ENCODE data around the gene EIF5B. TPM values are rescaled to one million over a fixed set of nuclear protein-coding genes. Genes with fewer than 3 reads are reported as not detected.

The EIF5B gene
- polyA plus RNA-seq, 3 donors, result 0.58 to 3.2 (median 1.5) TPM

DNA sequence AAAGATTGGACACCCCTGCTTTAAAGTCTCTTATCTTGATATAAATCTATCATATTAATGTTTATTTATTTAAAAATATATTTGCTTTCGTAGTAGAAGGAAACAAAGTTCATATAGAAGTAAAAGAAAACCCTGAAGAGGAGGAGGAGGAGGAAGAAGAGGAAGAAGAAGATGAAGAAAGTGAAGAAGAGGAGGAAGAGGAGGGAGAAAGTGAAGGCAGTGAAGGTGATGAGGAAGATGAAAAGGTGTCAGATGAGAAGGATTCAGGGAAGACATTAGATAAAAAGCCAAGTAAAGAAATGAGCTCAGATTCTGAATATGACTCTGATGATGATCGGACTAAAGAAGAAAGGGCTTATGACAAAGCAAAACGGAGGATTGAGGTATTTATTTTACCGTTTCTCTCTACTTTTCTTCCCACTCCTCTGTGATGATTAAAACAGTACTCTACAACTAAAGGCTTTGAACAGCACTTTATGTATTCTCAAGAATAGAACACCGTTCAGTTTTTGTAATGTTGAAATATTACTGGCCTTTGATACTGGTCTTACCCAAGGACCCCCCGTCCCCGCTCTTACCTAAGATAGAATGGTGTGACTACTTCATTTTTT, 39.2 kb downstream of the EIF5B start:
- Histone ChIP-seq H3K36me3 (replicated peaks in 1 of 2; ENCODE audit: control insufficient read depth in 1 of 2, insufficient read depth in 2 of 2, low read length in 2 of 2) (peaks cover 89 to 99% of the 10 kb centered on the region in 2 donors), H3K4me2 (replicated peaks; ENCODE audit: extremely low read depth, low read length, poor library complexity, severe bottlenecking) (no peak overlapping the region), H3K4me1 (ENCODE audit: control insufficient read depth in 1 of 2, insufficient read depth in 2 of 2, low read length in 2 of 2) (no peaks in the 10 kb centered on the region), H3K27me3 (ENCODE audit: control insufficient read depth in 2 of 2, insufficient read depth in 2 of 2, low read length in 2 of 2) (no peaks in the 10 kb centered on the region), H3K4me3 (replicated peaks in 1 of 3; ENCODE audit: low read depth in 2 of 3, low read length in 3 of 3) (no peak overlapping the region), H3K9me3 (replicated peaks in 1 of 2; ENCODE audit: control insufficient read depth in 1 of 2, insufficient read depth in 1 of 2, low read length in 2 of 2) (no peaks in the 10 kb centered on the region), H3K9ac (ENCODE audit: insufficient read depth, low read length, poor library complexity, severe bottlenecking) (no peak overlapping the region), H4K20me1 (ENCODE audit: insufficient read depth, low read length) (no peaks in the 10 kb centered on the region), H3K27ac (ENCODE audit: low read depth in 1 of 2, low read length in 2 of 2) (no peak overlapping the region), H2AFZ (ENCODE audit: insufficient read depth, low read depth, low read length, poor library complexity, severe bottlenecking) (no peak overlapping the region), H3K79me2 (ENCODE audit: insufficient read depth, low read length) (no peaks in the 10 kb centered on the region)
- H3K4me3 Mint-ChIP-seq, result no peak overlapping the region
- no CpG with 5 or more reads among the region's 7 CpGs for WGBS (ENCODE audit: insufficient coverage)
- H3K36me3 Mint-ChIP-seq, result peaks cover 87 to 97% of the 10 kb centered on the region in 2 donors
- intact Hi-C loops (cut with micrococcal nuclease), result no loop called here
- TF ChIP-seq, protein P1, sequence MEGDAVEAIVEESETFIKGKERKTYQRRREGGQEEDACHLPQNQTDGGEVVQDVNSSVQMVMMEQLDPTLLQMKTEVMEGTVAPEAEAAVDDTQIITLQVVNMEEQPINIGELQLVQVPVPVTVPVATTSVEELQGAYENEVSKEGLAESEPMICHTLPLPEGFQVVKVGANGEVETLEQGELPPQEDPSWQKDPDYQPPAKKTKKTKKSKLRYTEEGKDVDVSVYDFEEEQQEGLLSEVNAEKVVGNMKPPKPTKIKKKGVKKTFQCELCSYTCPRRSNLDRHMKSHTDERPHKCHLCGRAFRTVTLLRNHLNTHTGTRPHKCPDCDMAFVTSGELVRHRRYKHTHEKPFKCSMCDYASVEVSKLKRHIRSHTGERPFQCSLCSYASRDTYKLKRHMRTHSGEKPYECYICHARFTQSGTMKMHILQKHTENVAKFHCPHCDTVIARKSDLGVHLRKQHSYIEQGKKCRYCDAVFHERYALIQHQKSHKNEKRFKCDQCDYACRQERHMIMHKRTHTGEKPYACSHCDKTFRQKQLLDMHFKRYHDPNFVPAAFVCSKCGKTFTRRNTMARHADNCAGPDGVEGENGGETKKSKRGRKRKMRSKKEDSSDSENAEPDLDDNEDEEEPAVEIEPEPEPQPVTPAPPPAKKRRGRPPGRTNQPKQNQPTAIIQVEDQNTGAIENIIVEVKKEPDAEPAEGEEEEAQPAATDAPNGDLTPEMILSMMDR (IDR thresholded peaks at IDR 0.05), result no peak
- H3K27me3 Mint-ChIP-seq (ENCODE audit: low read depth in 3 of 3), result no peaks in the 10 kb centered on the region
- no peak for DNase-seq
- H3K9me3 Mint-ChIP-seq, result peaks cover 1 to 6% (median 3%) of the 10 kb centered on the region in 7 donors
- no peak overlapping the region for H3K27ac Mint-ChIP-seq
- H3K4me1 Mint-ChIP-seq, result no peaks in the 10 kb centered on the region

DNA sequence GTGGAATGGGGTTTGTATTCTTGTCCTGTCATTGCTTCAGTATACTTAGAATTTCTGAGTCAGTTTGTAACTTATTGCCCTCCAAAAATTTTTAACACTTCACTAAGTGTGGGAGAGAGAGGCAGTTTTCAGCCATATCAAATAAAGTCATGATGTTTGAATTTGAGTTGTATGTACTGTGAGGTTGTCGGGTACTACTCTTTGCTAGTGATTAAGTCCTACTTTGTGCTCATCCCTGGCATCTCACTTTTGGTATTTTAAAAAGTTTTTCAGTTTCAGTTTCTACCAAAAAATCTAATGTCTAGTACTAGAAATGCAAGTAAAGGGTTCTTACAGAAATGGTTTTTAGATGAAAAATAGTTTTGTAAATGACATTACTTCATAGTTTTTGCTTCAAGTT, 40.7 kb downstream of the EIF5B start:
- peaks cover 91 to 99% of the 10 kb centered on the region in 2 donors for H3K36me3 ChIP-seq (replicated peaks in 1 of 2; ENCODE audit: control insufficient read depth in 1 of 2, insufficient read depth in 2 of 2, low read length in 2 of 2)
- Mint-ChIP-seq H3K9me3 (peaks cover 0 to 6% (median 3%) of the 10 kb centered on the region in 7 donors), H3K36me3 (peaks cover 88 to 94% of the 10 kb centered on the region in 2 donors), H3K4me3 (no peak overlapping the region), H3K4me1 (no peaks in the 10 kb centered on the region), H3K27ac (no peak overlapping the region), H3K27me3 (ENCODE audit: low read depth in 3 of 3) (no peaks in the 10 kb centered on the region)
- no peaks in the 10 kb centered on the region for H3K9me3 ChIP-seq (replicated peaks in 1 of 2; ENCODE audit: control insufficient read depth in 1 of 2, insufficient read depth in 1 of 2, low read length in 2 of 2)
- TF ChIP-seq, protein P1 (IDR thresholded peaks at IDR 0.05), result no peak
- no peak overlapping the region for H3K4me3 ChIP-seq (replicated peaks in 1 of 3; ENCODE audit: low read depth in 2 of 3, low read length in 3 of 3)
- no CpG with 5 or more reads among the region's 1 CpG for WGBS (ENCODE audit: insufficient coverage)
- H3K27ac ChIP-seq (ENCODE audit: low read depth in 1 of 2, low read length in 2 of 2), result no peak overlapping the region
- no peak overlapping the region for H3K9ac ChIP-seq (ENCODE audit: insufficient read depth, low read length, poor library complexity, severe bottlenecking)
- H3K4me2 ChIP-seq (replicated peaks; ENCODE audit: extremely low read depth, low read length, poor library complexity, severe bottlenecking), result no peak overlapping the region
- intact Hi-C loops (cut with micrococcal nuclease), result no loop called here
- no peaks in the 10 kb centered on the region for H3K79me2 ChIP-seq (ENCODE audit: insufficient read depth, low read length)
- H2AFZ ChIP-seq (ENCODE audit: insufficient read depth, low read depth, low read length, poor library complexity, severe bottlenecking), result no peak overlapping the region
- H3K27me3 ChIP-seq (ENCODE audit: control insufficient read depth in 2 of 2, insufficient read depth in 2 of 2, low read length in 2 of 2), result no peaks in the 10 kb centered on the region
- no peaks in the 10 kb centered on the region for H3K4me1 ChIP-seq (ENCODE audit: control insufficient read depth in 1 of 2, insufficient read depth in 2 of 2, low read length in 2 of 2)
- DNase-seq, result no peak
- no peaks in the 10 kb centered on the region for H4K20me1 ChIP-seq (ENCODE audit: insufficient read depth, low read length)

All from CD14-positive monocyte (primary cell).